ENCODE measurements around the gene BICD2.

- no peak for TF ChIP-seq ZNF274 (IDR thresholded peaks at IDR 0.05; ENCODE audit: insufficient read depth, insufficient read length)
- no peak for TF ChIP-seq YY1 (IDR thresholded peaks at IDR 0.05; ENCODE audit: low read depth, low read length)
- no peak for TF ChIP-seq NFYB (IDR thresholded peaks at IDR 0.05; ENCODE audit: insufficient read depth, low read depth, low read length)
Observed at GRCh38 chr9:92804727-92805126, 40.1 kb upstream of the BICD2 start.
